Measurements from ENCODE around the gene DOK6.
"Not testable (repeated sequence)": the region's sequence is repeated elsewhere in the genome, so short reads cannot be mapped to it uniquely, and the experiment has no call there.

DOK6 gene

GRCh38 chr18:69789794-69790193 lies 389.1 kb downstream of the DOK6 start:
- TF ChIP-seq GATA1 (IDR thresholded peaks at IDR 0.05; ENCODE audit: low read depth, low read length) (no peak), POLR2A (IDR thresholded peaks at IDR 0.05; ENCODE audit: low read length) (no peak)
- DNase-seq = no peak

- DNase-seq = no peak
- no peak for TF ChIP-seq POLR2A (IDR thresholded peaks at IDR 0.05; ENCODE audit: low read length)
- TF ChIP-seq GATA1 (IDR thresholded peaks at IDR 0.05; ENCODE audit: low read depth, low read length) = no peak
Observed at GRCh38 chr18:69790649-69791048, 390.0 kb downstream of the DOK6 start.

- DNase-seq = no peak
- TF ChIP-seq POLR2A (IDR thresholded peaks at IDR 0.05; ENCODE audit: low read length) (no peak), GATA1 (IDR thresholded peaks at IDR 0.05; ENCODE audit: low read depth, low read length) (no peak)
Observed at GRCh38 chr18:69795791-69796190, 395.1 kb downstream of the DOK6 start.

- TF ChIP-seq POLR2A (IDR thresholded peaks at IDR 0.05; ENCODE audit: low read length) = no peak
- TF ChIP-seq GATA1 (IDR thresholded peaks at IDR 0.05; ENCODE audit: low read depth, low read length) = no peak
- DNase-seq = no peak
Observed at GRCh38 chr18:69804776-69805501, 404.3 kb downstream of the DOK6 start.

- TF ChIP-seq POLR2A (IDR thresholded peaks at IDR 0.05; ENCODE audit: low read length) (no peak), GATA1 (IDR thresholded peaks at IDR 0.05; ENCODE audit: low read depth, low read length) (no peak)
- no peak for DNase-seq
Observed at GRCh38 chr18:69808399-69808798, 407.7 kb downstream of the DOK6 start.

- no peak for DNase-seq
- TF ChIP-seq GATA1 (IDR thresholded peaks at IDR 0.05; ENCODE audit: low read depth, low read length) (no peak), POLR2A (IDR thresholded peaks at IDR 0.05; ENCODE audit: low read length) (no peak)
Observed at GRCh38 chr18:69813559-69813958, 412.9 kb downstream of the DOK6 start.

- no peak for DNase-seq
- TF ChIP-seq GATA1 (IDR thresholded peaks at IDR 0.05; ENCODE audit: low read depth, low read length) (no peak), POLR2A (IDR thresholded peaks at IDR 0.05; ENCODE audit: low read length) (no peak)
Observed at GRCh38 chr18:69814861-69815385, 414.2 kb downstream of the DOK6 start.

GRCh38 chr18:69817335-69817940 lies 416.8 kb downstream of the DOK6 start:
- TF ChIP-seq GATA1 (IDR thresholded peaks at IDR 0.05; ENCODE audit: low read depth, low read length) (no peak), POLR2A (IDR thresholded peaks at IDR 0.05; ENCODE audit: low read length) (no peak)
- DNase-seq = no peak

GRCh38 chr18:69819460-69819859 lies 418.8 kb downstream of the DOK6 start:
- TF ChIP-seq GATA1 (IDR thresholded peaks at IDR 0.05; ENCODE audit: low read depth, low read length) (no peak), POLR2A (IDR thresholded peaks at IDR 0.05; ENCODE audit: low read length) (no peak)
- DNase-seq = no peak

- no peak for DNase-seq
- TF ChIP-seq POLR2A (IDR thresholded peaks at IDR 0.05; ENCODE audit: low read length) (no peak), GATA1 (IDR thresholded peaks at IDR 0.05; ENCODE audit: low read depth, low read length) (no peak)
Observed at GRCh38 chr18:69820538-69820937, 419.9 kb downstream of the DOK6 start.

- peak; percentile 13 to 71 for DNase-seq
- TF ChIP-seq GATA1 (IDR thresholded peaks at IDR 0.05; ENCODE audit: low read depth, low read length) (no peak), POLR2A (IDR thresholded peaks at IDR 0.05; ENCODE audit: low read length) (no peak)
Observed at GRCh38 chr18:69830189-69830588, 429.5 kb downstream of the DOK6 start.

- not testable (repeated sequence) for DNase-seq
Observed at GRCh38 chr18:69834980-69835379, 434.3 kb downstream of the DOK6 start.

GRCh38 chr18:69838003-69838402 lies 437.3 kb downstream of the DOK6 start:
- no peak for DNase-seq
- TF ChIP-seq POLR2A (IDR thresholded peaks at IDR 0.05; ENCODE audit: low read length) (no peak), GATA1 (IDR thresholded peaks at IDR 0.05; ENCODE audit: low read depth, low read length) (no peak)

GRCh38 chr18:69838620-69839411 lies 438.1 kb downstream of the DOK6 start:
- TF ChIP-seq POLR2A (IDR thresholded peaks at IDR 0.05; ENCODE audit: low read length) (no peak), GATA1 (IDR thresholded peaks at IDR 0.05; ENCODE audit: low read depth, low read length) (no peak)
- DNase-seq = peak; percentile 54 to 63

All from erythroblast (primary cell).